SKM-1 (cell line): ENCODE measurements around the gene TRMT10B.
"Not testable (repeated sequence)": the region's sequence is repeated elsewhere in the genome, so short reads cannot be mapped to it uniquely, and the experiment has no call there.

ENCODE experiments used
- DNase-seq: peaks from one replicate; lab custom pipeline; 2025; ENCODE audit not compliant: unreplicated experiment; lab: John Stamatoyannopoulos, UW

Gene TRMT10B

GRCh38 chr9:37749129-37749528, 4.5 kb upstream of the TRMT10B start:
- no peak for DNase-seq

GRCh38 chr9:37751186-37751585, 2.4 kb upstream of the TRMT10B start:
- DNase-seq = no peak

- DNase-seq = not testable (repeated sequence)
These were observed 1.9 kb upstream of the TRMT10B start for GRCh38 chr9:37751704-37752103.

- not testable (repeated sequence) for DNase-seq
These were observed 1.5 kb upstream of the TRMT10B start for GRCh38 chr9:37752112-37752511.

GRCh38 chr9:37752642-37753488, 740 bp upstream of the TRMT10B start:
- DNase-seq = no peak

- DNase-seq = no peak
These were observed 5.1 kb downstream of the TRMT10B start for GRCh38 chr9:37758747-37759146.

GRCh38 chr9:37760416-37761161, 7.0 kb downstream of the TRMT10B start:
- DNase-seq = no peak

- no peak for DNase-seq
These were observed 7.9 kb downstream of the TRMT10B start for GRCh38 chr9:37761511-37761910.

GRCh38 chr9:37765263-37765662, 11.7 kb downstream of the TRMT10B start:
- DNase-seq = not testable (repeated sequence)

GRCh38 chr9:37769306-37769705, 15.7 kb downstream of the TRMT10B start:
- no peak for DNase-seq

- DNase-seq = no peak
These were observed 16.4 kb downstream of the TRMT10B start for GRCh38 chr9:37769995-37770394.

GRCh38 chr9:37775216-37775919, 21.8 kb downstream of the TRMT10B start:
- no peak for DNase-seq

GRCh38 chr9:37776328-37776727, 22.7 kb downstream of the TRMT10B start:
- DNase-seq = no peak

- DNase-seq = no peak
These were observed 24.9 kb downstream of the TRMT10B start for GRCh38 chr9:37778534-37778933.

GRCh38 chr9:37784291-37784615, 30.6 kb downstream of the TRMT10B start:
- no peak for DNase-seq

- peak; percentile 84 for DNase-seq
These were observed 31.2 kb downstream of the TRMT10B start, which contains the start of gene EXOSC3 for GRCh38 chr9:37784616-37785483. EXOSC3 (minus strand) TSS chr9:37785064; CDS start chr9:37785044, 20 bp downstream.

GRCh38 chr9:37787059-37787458, 33.5 kb downstream of the TRMT10B start:
- DNase-seq = no peak

GRCh38 chr9:37788332-37788731, 34.7 kb downstream of the TRMT10B start:
- peak; percentile 86 for DNase-seq

- DNase-seq = no peak
These were observed 36.5 kb downstream of the TRMT10B start for GRCh38 chr9:37790096-37790495.

- DNase-seq = no peak
These were observed 38.5 kb downstream of the TRMT10B start for GRCh38 chr9:37792122-37792521.

GRCh38 chr9:37796232-37796631, 42.6 kb downstream of the TRMT10B start:
- no peak for DNase-seq
